HG03378 (cell line): Measurements from ENCODE around the gene NPC1.
"Not testable (repeated sequence)": the region's sequence is repeated elsewhere in the genome, so short reads cannot be mapped to it uniquely, and the experiment has no call there.

Experiments used
- ATAC-seq: cut with Tn5 transposase; IDR thresholded peaks from one replicate; pipeline ENCODE4 v1.9.1; 2021; ENCODE audit warnings: mild to moderate bottlenecking, moderate library complexity; ENCODE audit not compliant: unreplicated experiment

Gene NPC1

GRCh38 chr18:23494992-23495391 lies 91.3 kb downstream of the NPC1 start:
- no peak for ATAC-seq

- no peak for ATAC-seq
Observed at GRCh38 chr18:23493654-23494053, 92.7 kb downstream of the NPC1 start.

DNA sequence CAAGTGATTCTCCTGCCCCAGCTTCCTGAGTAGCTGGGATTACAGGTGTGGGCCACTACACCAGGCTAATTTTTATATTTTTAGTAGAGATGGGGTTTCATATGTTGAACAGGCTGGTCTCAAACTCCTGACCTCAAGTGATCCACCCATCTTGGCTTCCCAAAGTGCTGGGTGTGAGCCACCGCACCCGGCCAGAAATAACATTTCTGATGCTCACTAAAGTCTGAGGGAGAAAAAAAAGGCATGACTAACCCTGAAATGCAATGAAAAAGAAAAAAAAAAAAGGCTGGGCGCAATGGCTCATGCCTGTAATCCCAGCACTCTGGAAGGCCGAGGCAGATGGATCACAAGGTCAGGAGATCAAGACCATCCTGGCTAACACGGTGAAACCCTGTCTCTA lies 96.7 kb downstream of the NPC1 start:
- not testable (repeated sequence) for ATAC-seq

- ATAC-seq: peak; percentile 71
Observed at GRCh38 chr18:23487738-23488570, 98.4 kb downstream of the NPC1 start.

DNA sequence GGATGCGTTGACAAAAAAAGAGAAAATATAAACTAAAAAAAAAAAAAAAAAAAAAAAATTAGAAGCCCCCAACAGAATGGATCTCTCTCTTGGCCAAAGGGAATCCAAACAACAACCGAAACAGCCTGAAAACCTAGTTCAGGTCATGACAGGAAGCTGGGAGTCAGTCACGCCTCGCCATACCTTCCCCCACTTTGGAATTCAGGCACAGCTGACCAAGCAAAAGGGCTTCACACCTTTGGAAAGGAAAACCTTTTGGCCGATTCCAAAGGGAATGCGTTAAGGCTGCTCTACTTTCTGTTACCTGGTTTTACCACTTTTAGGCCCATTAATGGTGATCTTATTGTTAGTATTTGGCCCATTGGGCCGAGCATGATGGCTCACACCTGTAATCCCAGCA lies 100.9 kb downstream of the NPC1 start:
- ATAC-seq: no peak

DNA sequence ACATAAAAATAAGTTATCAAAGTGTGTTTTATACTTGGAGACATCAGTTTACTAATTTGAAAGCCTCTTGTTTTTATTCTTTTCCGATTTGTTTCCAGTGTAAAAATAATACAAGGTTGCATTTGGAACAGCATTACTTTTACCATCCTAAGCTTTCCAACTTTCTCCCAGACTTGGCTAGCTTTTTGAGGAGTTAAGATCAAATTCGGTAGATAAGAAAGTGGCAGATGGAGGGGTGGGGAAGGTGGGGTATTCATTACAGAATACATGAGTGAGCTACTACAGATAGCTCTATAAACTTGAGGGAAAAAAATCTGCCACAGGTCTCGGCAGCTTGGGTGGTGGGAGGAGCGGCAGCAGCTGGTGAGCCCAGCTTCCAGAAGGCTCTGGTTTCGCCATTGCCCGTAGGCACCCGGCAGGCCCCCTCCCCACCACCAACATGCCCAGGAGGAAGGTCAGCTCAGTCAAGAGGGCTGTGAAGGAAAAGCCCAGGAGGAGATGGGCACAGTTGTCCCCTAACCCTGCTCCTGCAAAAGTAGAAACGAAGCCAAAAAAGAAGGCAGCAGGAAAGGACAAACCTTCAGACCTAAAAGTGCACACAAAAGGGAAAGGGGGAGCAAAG lies 101.6 kb downstream of the NPC1 start:
- ATAC-seq: no peak
